ENCODE data around the gene NOL8. TPM values are rescaled to one million over a fixed set of nuclear protein-coding genes. Genes with fewer than 3 reads are reported as not detected.

Gene NOL8
- total RNA-seq, 1 experiment from 2014 or later: 30.6 TPM

DNA sequence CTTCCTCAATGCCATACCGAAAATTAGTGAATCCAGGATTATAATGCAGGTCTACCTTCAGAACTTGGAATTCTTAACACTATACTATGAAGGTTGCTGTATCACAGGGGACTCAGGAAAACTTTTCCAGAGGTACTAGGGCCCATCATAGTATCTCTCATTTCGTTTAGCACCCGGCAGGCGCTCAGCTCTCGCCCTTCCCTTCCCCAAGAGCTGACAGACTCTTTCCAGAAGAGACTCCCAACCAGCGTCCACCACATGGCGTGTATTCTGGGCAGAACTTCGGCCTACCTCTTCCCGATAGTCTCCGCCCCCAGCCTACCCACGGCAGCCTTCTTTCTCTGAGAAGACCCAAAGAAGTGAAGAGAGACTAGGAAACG lies 271 bp downstream of the NOL8 start:
- ChIA-PET POLR2A (interaction anchor here (0.6 kb wide), 1 partner anchor 355 kb away, joined by 3 read pairs; no protein-coding TSS in a partner anchor), CTCF (no interaction called here)
- DNase-seq (ENCODE audit: low read depth, low spot score): no peak
- intact Hi-C loops (cut with micrococcal nuclease; ENCODE audit: unreplicated experiment): loop anchor here (10.0 kb wide), 1 partner anchor 120 kb away; no protein-coding TSS in a partner anchor
- Histone ChIP-seq H3K27me3 (ENCODE audit: control insufficient read depth, insufficient read depth, low read length) (no peaks in the 10 kb centered on the region), H3K9me3 (ENCODE audit: control insufficient read depth, insufficient read depth, low read depth, low read length) (no peaks in the 10 kb centered on the region), H3K36me3 (ENCODE audit: control insufficient read depth, insufficient read depth, low read length) (peaks cover 14% of the 10 kb centered on the region), H3K27ac (ENCODE audit: low read length) (peak overlapping the region; percentile 99), H3K4me1 (ENCODE audit: control insufficient read depth, insufficient read depth, low read length) (peaks cover 4% of the 10 kb centered on the region; the same call in 1 of the 2 replicates), H3K4me3 (ENCODE audit: low read depth in 2 of 2, low read length in 2 of 2) (peak overlapping the region; percentile 91 to 97)
- ATAC-seq: peak; percentile 54
- BruUV-seq (replicated peaks): TSS peak; percentile 87
- TF ChIP-seq REST (IDR thresholded peaks at IDR 0.05; ENCODE audit: insufficient read depth in 1 of 2, low read depth in 2 of 2, low read length in 1 of 2) (no peak), POLR2AphosphoS5 (IDR thresholded peaks at IDR 0.05; ENCODE audit: low read depth, low read length) (no peak), CTCF (IDR thresholded peaks at IDR 0.05) (no peak), TCF7L2 (IDR thresholded peaks at IDR 0.05; ENCODE audit: low read depth, low read length) (no peak), SIN3A (IDR thresholded peaks at IDR 0.05; ENCODE audit: borderline replicate concordance, insufficient read depth, low read depth, low read length) (no peak)
- in situ Hi-C loops (cut with HindIII; ENCODE audit: low pct_unique_long_range_greater_than_20kb, low sequenced_read_pairs): no loop called here

DNA sequence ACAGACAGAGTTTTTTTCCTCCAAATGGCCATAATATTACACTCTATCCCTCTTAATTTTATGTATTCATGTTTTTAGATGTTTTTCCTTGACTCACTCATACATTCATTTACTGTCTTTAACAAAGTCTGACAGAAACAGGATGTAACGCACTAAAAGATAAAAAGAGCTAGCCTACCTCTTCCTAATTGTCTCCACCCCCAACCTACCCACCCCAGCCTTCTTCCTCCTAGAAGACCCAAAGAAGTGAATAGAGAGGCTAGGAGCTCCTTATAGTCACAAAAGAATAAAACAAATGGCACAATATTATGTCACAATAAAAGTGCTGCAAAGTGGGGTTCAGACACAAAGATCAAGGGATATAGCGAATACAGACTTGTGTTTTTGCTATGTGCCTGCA lies 719 bp downstream of the NOL8 start:
- intact Hi-C loops (cut with micrococcal nuclease; ENCODE audit: unreplicated experiment) (loop anchor here (10.0 kb wide), 1 partner anchor 120 kb away; no protein-coding TSS in a partner anchor), in situ Hi-C loops (cut with HindIII; ENCODE audit: low pct_unique_long_range_greater_than_20kb, low sequenced_read_pairs) (no loop called here)
- Histone ChIP-seq H3K4me3 (ENCODE audit: low read depth in 2 of 2, low read length in 2 of 2) (peak overlapping the region; percentile 91 to 97), H3K36me3 (ENCODE audit: control insufficient read depth, insufficient read depth, low read length) (peaks cover 14% of the 10 kb centered on the region), H3K27ac (ENCODE audit: low read length) (peak overlapping the region; percentile 99), H3K4me1 (ENCODE audit: control insufficient read depth, insufficient read depth, low read length) (peaks cover 4% of the 10 kb centered on the region; the same call in 1 of the 2 replicates), H3K27me3 (ENCODE audit: control insufficient read depth, insufficient read depth, low read length) (no peaks in the 10 kb centered on the region), H3K9me3 (ENCODE audit: control insufficient read depth, insufficient read depth, low read depth, low read length) (no peaks in the 10 kb centered on the region)
- DNase-seq (ENCODE audit: low read depth, low spot score) (no peak), ATAC-seq (no peak)
- ChIA-PET POLR2A (no interaction called here), CTCF (no interaction called here)
- no TSS peak for BruUV-seq (replicated peaks)
- TF ChIP-seq CTCF (IDR thresholded peaks at IDR 0.05) (no peak), TCF7L2 (IDR thresholded peaks at IDR 0.05; ENCODE audit: low read depth, low read length) (no peak), SIN3A (IDR thresholded peaks at IDR 0.05; ENCODE audit: borderline replicate concordance, insufficient read depth, low read depth, low read length) (no peak), REST (IDR thresholded peaks at IDR 0.05; ENCODE audit: insufficient read depth in 1 of 2, low read depth in 2 of 2, low read length in 1 of 2) (no peak), POLR2AphosphoS5 (IDR thresholded peaks at IDR 0.05; ENCODE audit: low read depth, low read length) (no peak)

Measured in Panc1 (cell line).